Suprapubic skin (tissue), 4 donors: ENCODE results near the gene C1orf52.

Experiments used
- CTCF ChIP-seq, 2 donors: fragments of 200-600 bp in 1 of 2; fragments of 450-650 bp in 1 of 2; sonication (generic) in 1 of 2; IDR thresholded peaks; one replicate each; pipeline ENCODE4 v1.5.1; 2016 to 2019; ENCODE audit warnings: antibody characterized with exemption in 2 of 2, mild to moderate bottlenecking in 1 of 2, moderate library complexity in 1 of 2
- EP300 ChIP-seq: sonication (generic); formaldehyde crosslinking; IDR thresholded peaks from one replicate; pipeline ENCODE4 v1.6.1; 2017; ENCODE audit warnings: antibody characterized with exemption
- POLR2A ChIP-seq, 2 donors: fragments of 450-650 bp; IDR thresholded peaks; one replicate each; pipeline ENCODE4 v1.6.1; 2017; ENCODE audit warnings: antibody characterized with exemption in 2 of 2, mild to moderate bottlenecking in 2 of 2, moderate library complexity in 2 of 2
- POLR2AphosphoS5 ChIP-seq, 3 donors: sonication (generic); formaldehyde crosslinking; IDR thresholded peaks; one replicate each; pipeline ENCODE4 v1.6.1; 2017; ENCODE audit warnings: antibody characterized with exemption in 3 of 3

- no peak for TF ChIP-seq POLR2A (IDR thresholded peaks at IDR 0.05)
- TF ChIP-seq CTCF (IDR thresholded peaks at IDR 0.05): no peak
- TF ChIP-seq POLR2AphosphoS5 (IDR thresholded peaks at IDR 0.05): no peak
- TF ChIP-seq EP300: no peak
Observed at GRCh38 chr1:85295006-85295431, 35.6 kb upstream of the C1orf52 start.
